ENCODE data around the gene OS9.
"Not testable (repeated sequence)": the region's sequence is repeated elsewhere in the genome, so short reads cannot be mapped to it uniquely, and the experiment has no call there.

The OS9 gene

DNA sequence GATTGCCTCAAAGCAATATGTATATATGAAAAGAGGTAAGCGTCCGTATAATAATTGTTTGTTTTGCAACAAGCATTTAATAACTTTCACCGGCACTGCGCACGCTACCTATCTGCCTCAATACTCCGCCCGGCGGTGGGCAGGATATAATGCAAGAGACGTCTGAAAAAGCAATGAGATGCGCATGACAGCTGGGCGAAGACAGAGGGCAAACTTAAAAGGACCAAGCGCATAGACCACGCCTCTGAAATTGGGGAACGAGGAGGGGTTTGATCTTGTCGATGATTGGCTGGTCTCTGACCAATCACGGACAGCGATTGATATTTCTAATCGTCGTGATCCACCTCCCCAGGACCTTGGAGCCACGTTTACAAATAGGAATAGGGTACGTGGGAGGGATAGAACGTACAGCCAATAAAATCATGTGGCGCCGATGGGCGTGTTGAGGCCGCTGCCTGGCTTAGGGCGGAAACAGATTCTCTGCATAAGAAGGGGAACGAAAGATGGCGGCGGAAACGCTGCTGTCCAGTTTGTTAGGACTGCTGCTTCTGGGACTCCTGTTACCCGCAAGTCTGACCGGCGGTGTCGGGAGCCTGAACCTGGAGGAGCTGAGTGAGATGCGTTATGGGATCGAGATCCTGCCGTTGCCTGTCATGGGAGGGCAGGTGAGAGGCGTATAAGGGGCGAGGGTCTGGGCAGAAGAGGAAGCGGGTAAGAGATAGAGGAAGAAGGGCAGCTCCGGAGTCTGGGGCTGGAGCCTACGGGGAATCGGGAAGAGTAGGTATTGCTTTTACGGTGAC is at the start of gene OS9:
Gene OS9 (plus strand): TSS at position 474 of the 800 bp plus-strand sequence. CDS start 30 bp downstream, at position 504.
- Histone ChIP-seq H3K27me3 (no peaks in the 10 kb centered on the region), H3K4me3 (peak within 1 kb of the TSS; percentile 81 to 86), H3K36me3 (peaks cover 17 to 33% (median 27%) of the 10 kb centered on the region in 3 donors), H3K4me1 (peaks cover 0 to 13% (median 11%) of the 10 kb centered on the region in 4 donors), H3K9me3 (no peaks in the 10 kb centered on the region), H3K27ac (peak within 1 kb of the TSS; percentile 81)
- intact Hi-C loops (cut with DNase I; ENCODE audit: low total_unique reads) = loop anchor here (5.0 kb wide), 1 partner anchor 62 kb away; the partner anchor contains the start of gene B4GALNT1
- peak; percentile 98 to 99 for DNase-seq
- TF ChIP-seq, protein P1, sequence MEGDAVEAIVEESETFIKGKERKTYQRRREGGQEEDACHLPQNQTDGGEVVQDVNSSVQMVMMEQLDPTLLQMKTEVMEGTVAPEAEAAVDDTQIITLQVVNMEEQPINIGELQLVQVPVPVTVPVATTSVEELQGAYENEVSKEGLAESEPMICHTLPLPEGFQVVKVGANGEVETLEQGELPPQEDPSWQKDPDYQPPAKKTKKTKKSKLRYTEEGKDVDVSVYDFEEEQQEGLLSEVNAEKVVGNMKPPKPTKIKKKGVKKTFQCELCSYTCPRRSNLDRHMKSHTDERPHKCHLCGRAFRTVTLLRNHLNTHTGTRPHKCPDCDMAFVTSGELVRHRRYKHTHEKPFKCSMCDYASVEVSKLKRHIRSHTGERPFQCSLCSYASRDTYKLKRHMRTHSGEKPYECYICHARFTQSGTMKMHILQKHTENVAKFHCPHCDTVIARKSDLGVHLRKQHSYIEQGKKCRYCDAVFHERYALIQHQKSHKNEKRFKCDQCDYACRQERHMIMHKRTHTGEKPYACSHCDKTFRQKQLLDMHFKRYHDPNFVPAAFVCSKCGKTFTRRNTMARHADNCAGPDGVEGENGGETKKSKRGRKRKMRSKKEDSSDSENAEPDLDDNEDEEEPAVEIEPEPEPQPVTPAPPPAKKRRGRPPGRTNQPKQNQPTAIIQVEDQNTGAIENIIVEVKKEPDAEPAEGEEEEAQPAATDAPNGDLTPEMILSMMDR (IDR thresholded peaks at IDR 0.05) = peak; percentile 69 to 83

- H3K27ac ChIP-seq; DNase-seq; H3K4me3 ChIP-seq; H3K9me3 ChIP-seq; intact Hi-C loops (cut with DNase I; ENCODE audit: low total_unique reads); H3K36me3 ChIP-seq; H3K4me1 ChIP-seq: not testable (repeated sequence)
- H3K27me3 ChIP-seq = peaks cover 0 to 26% of the 10 kb centered on the region in 2 donors
These were observed 47.8 kb upstream of the OS9 start for GRCh38 chr12:57645990-57646658.

GRCh38 chr12:57646659-57647049 is 47.3 kb upstream of the OS9 start:
- intact Hi-C loops (cut with DNase I; ENCODE audit: low total_unique reads) = not testable (repeated sequence)
- peaks cover 0 to 21% of the 10 kb centered on the region in 2 donors for H3K27me3 ChIP-seq

DNA sequence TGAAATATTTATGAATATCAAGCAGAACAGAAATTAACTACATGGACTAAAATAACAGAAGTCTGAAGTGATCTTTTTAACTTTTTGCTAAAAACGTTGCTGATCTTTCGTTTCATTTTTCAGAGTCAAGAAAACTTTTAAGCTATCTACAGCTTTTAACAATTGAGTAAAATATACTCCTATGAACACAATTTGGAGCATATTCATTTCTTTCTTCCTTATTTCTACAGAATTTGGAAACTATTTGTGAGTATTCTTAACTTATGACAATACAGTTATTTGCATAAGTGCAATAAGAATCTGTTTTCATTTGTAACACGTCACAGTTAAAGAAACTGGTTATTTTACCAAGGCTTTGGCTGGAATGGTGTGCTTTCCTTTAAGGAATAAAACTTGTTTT is 39.9 kb upstream of the OS9 start:
- Histone ChIP-seq H3K27ac (no peak overlapping the region), H3K36me3 (no peaks in the 10 kb centered on the region), H3K9me3 (no peaks in the 10 kb centered on the region), H3K4me1 (no peaks in the 10 kb centered on the region), H3K4me3 (no peak overlapping the region), H3K27me3 (peaks cover 0 to 7% of the 10 kb centered on the region in 2 donors)
- no peak for DNase-seq
- TF ChIP-seq, protein P1 (IDR thresholded peaks at IDR 0.05) = no peak
- intact Hi-C loops (cut with DNase I; ENCODE audit: low total_unique reads) = no loop called here

More at GRCh38 chr12:57646659-57647049, 47.3 kb upstream of the OS9 start:
- not testable (repeated sequence) for H3K4me3 ChIP-seq, H3K9me3 ChIP-seq, H3K36me3 ChIP-seq, H3K4me1 ChIP-seq, H3K27ac ChIP-seq, DNase-seq

DNA sequence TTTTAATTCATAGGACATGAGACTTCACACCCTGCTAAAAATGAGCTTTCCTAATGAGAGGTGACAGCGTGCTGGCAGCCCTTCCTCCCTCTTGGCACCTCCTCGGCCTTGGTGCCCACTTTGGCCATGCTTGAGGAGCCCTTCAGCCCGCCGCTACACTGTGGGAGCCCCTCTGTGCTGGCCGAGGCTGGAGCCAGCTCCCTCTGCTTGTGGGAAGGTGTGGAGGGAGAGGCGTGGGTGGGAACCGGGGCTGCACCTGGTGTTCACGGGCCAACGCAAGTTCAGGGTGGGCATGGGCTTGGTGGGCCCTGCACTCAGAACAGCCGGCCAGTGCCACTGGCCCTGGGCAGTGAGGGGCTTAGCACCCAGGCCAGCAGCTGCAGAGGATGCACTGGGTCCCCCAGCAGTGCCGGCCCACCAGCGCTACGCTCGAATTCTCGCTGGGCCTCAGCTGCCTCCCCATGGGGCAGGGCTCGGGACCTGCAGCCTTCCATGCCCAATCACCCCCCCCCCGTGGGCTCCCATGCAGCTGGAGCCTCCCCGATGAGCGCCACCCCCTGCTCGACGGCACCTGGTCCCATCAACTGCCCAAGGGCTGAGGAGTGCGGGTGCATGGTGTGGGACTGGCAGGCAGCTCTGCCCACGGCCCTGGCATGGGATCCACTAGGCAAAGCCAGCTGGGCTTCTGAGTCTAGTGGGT is 38.2 kb upstream of the OS9 start:
- Histone ChIP-seq H3K4me1 (no peaks in the 10 kb centered on the region), H3K9me3 (no peaks in the 10 kb centered on the region), H3K4me3 (no peak overlapping the region), H3K27me3 (peaks cover 0 to 7% of the 10 kb centered on the region in 2 donors), H3K27ac (no peak overlapping the region), H3K36me3 (no peaks in the 10 kb centered on the region)
- TF ChIP-seq, protein P1 (IDR thresholded peaks at IDR 0.05) = no peak
- intact Hi-C loops (cut with DNase I; ENCODE audit: low total_unique reads) = no loop called here
- no peak for DNase-seq

GRCh38 chr12:57656408-57656807 is 37.5 kb upstream of the OS9 start:
- H3K4me3 ChIP-seq; H3K36me3 ChIP-seq; H3K27me3 ChIP-seq; DNase-seq; H3K4me1 ChIP-seq; intact Hi-C loops (cut with DNase I; ENCODE audit: low total_unique reads); H3K27ac ChIP-seq; H3K9me3 ChIP-seq: not testable (repeated sequence)
